Dermis microvascular lymphatic vessel endothelial cell (primary cell): Measurements from ENCODE around the gene FGGY. TPM values are rescaled to one million over a fixed set of nuclear protein-coding genes. Genes with fewer than 3 reads are reported as not detected.
"Not testable (repeated sequence)": the region's sequence is repeated elsewhere in the genome, so short reads cannot be mapped to it uniquely, and the experiment has no call there.

Experiments
- DNase-seq, 2 donors: peaks; one replicate each; pipeline versions ENCODE4 v3.0.0 to v3.0.0-alpha.2; 2010; ENCODE audit warnings: low read depth in 2 of 2
- total RNA-seq: library from RNA; depleted of rRNA; stranded (reverse); fragments of >200 nt; gene quantifications from 2 replicates; pipeline ENCODE4 v1.2.1, GENCODE V29; 2014

The FGGY gene
- total RNA-seq, 1 donor from 2014 or later: 8.5 TPM

DNA sequence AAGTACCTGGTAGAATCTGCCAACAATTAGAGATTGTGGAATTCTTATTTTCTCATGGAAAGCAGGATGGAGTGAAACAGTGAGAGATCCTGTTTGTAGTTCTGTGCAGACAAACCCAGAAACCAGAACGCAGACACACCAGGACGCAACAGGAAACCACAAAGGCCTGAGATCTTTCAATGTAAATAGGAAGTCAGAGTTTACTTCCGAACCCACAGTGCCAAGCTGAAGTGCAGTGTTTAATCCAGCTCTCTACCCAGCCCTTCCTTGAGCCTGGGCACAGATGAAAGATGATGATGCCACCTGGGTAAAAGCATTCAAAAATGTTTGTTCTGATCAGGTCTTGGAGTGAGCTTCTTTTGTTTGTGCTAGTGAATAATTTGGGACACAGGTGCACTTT lies 273.6 kb downstream of the FGGY start:
- DNase-seq: peak; percentile 6 to 86

- DNase-seq: no peak
Observed at GRCh38 chr1:59574085-59574484, 277.2 kb downstream of the FGGY start.

- DNase-seq: no peak
Observed at GRCh38 chr1:59577774-59578173, 280.9 kb downstream of the FGGY start.

DNA sequence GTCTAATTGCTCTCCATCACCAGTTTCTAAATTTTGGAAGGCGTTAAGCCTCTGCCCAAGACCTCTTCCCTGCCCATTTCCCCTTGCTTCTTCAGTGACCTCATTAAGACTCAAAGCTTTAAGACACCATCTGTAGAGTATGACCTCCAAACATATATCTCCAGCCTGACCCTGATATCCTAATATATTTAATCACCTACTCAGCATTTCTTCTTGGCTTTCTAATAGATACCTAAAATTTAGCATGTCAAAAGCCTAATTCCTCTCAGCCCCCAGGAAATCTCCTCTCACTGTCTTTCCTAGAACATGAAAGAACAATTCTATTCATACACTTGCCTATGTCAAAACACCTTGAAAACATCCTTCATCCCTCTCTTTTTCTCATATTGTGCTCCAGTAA lies 282.3 kb downstream of the FGGY start:
- no peak for DNase-seq

DNA sequence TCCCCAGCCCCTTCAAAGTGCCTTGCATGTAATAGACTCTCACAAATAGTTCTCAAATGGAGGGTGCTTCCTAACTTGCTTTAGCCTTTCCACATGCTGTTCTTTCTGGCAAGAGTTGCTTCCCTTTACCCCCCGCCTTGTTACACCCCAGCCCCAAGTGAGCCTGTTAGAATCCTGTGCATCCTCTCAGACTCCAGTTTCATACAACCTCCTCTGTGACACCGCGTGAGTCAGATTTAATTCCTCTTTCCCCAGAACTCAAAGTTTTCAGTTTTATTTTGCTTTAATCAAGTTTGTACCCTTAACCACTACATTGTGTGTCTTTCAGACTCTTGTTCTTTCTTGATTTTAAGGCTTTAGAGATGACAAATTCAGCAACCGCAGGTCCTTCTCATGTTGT lies 283.4 kb downstream of the FGGY start:
- DNase-seq: no peak

DNA sequence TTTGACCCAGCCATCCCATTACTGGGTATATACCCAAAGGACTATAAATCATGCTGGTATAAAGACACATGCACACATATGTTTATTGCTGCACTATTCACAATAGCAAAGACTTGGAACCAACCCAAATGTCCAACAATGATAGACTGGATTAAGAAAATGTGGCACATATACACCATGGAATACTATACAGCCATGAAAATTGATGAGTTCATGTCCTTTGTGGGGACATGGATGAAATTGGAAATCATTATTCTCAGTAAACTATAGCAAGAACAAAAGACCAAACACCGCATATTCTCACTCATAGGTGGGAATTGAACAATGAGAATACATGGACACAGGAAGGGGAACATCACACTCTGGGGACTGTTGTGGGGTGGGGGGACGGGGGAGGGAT lies 295.5 kb downstream of the FGGY start:
- not testable (repeated sequence) for DNase-seq

- DNase-seq: no peak
Observed at GRCh38 chr1:59592924-59593323, 296.0 kb downstream of the FGGY start.

- no peak for DNase-seq
Observed at GRCh38 chr1:59593798-59594790, 297.2 kb downstream of the FGGY start.

DNA sequence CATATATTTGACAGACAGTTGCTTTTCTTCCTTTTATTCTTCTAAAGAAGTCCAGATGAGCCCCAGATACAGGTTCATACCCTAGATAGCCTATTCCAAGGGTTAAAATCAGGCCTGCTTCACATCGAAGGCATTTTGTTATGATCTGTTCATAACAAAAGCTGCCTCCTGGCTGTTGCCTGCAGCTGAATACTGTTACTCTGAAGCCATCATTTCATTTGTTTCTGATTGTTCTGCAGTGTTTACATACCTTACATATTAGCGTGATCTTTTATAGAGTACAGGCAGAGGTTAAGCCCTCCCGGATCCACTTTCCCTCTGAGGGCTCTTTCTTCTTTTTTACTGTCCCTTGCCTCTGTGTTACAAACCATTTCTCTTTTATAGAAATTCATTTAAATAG lies 298.9 kb downstream of the FGGY start:
- peak in 1 of 2 donors; percentile 82 for DNase-seq

GRCh38 chr1:59596432-59596831 lies 299.5 kb downstream of the FGGY start:
- DNase-seq: peak; percentile 55 to 99

DNA sequence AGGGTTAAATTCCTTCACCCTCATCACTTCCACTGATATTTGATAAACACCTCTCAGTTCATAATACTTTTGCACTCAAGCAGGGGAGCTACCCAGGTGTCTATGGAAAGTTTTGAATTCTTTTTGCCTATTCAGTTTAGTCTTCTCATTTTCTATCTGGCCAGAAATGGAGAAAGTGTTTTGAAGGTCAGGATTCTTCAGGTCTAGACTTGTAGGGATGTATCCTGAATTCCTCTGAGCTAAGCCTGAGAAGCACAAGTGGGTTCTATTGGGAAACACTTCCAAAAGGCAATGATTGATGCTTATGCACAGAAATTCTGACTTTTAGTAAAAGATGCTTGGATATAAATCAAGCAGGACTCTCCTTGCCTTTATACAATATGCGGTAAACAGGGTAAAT lies 300.1 kb downstream of the FGGY start:
- DNase-seq: no peak

DNA sequence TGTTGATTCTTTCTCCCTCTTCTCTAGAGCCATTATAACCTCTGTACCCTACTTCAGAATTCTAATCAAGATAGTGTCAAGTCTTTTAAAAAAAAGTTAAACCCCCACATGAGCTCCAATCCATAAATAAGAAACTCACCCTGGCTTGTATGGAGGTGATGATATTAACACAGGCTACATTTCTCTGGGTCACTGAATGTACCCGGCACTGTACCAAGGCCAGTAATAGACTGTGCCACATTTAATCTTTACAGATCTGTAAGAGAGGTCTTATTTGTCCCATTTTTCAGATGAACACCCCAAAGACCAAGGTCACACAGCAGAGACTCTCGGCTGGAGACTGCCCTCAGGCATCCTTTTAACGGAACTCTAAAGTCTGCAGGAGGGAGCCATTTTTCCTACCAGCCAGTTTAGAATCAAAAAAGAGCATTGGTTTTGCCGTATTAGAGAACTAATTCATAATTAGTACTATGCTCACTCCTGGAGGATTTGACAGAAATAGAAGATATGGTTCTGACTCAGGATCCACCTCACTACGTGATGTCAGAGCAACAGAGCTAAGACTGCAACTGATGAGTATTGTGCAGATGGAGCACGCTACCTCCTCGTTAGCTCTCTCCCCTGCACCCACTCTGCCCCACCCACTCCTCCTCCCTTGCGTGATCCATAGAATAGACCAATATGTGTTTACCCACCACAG lies 300.7 kb downstream of the FGGY start:
- DNase-seq: no peak

DNA sequence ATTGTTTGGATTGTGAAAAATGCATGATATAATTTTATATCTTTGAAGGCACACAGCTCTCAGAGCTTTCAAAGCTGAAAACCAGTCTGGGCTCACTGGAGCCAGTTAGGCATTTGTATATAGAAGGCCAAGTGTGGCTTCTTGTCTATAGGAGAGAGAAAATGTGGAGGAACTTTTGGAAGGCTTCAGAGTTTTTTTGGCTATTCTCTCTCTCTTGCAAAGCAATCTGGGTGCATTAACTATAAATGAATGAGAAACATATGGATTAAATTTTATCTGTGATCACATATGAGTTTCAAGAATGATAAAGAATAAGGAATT lies 301.2 kb downstream of the FGGY start:
- DNase-seq: no peak

DNA sequence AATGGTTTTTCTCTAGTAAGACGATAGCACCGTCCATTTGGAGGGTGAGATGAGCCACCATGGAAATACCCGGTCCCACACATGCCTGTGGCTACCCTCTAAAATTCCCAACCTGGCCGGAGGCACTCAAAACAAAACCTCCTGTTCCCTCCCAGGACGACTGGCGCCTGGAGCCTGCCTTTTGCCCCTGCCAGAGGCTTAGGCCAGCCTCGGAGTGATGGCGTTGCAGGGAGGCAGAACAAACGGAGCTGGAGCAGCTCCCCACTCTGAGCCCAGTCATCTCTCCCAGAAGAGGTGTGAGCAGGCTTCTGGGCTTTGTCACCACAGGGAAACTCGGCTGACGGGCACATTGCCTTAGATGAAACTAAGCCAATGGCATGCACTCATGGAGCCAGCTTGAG lies 304.1 kb downstream of the FGGY start:
- no peak for DNase-seq

DNA sequence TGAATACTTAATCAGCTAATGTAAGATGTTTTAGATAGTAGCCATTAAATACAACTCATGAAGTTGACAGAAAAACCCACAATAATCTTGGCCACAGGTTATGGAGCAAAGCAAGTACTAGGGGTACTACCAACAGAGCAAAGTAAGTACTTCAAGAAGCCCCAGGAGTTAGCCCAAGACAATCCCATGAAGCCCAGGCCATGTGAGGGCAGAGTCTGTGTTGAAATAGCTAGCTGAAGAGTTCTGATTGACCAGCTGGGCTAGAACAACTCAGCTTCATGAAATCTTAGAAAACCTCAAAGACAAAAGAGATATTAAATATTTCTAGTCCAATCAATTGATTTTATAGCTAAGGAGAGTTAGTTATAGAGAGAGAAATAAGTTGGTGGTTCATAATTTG lies 304.9 kb downstream of the FGGY start:
- no peak for DNase-seq

DNA sequence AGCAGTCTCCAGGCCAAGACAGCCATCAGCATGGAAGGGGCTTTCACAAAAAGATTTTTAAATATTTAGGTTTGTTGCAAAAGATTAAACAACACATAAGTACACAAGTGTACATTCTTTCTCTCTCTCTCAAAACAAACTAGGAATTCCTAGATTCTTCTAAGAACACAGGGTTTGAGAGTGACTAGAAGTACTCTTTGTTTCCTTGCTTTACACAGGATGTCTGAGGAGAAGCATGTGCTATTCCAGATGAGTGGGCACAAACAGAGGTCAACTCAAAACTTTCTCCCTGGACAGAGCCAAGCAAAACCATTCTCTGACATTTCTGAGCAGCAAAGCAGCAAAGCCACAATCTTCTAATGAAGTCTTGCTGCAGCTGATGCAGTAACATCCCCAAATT lies 307.3 kb downstream of the FGGY start:
- peak in 1 of 2 donors; percentile 3 for DNase-seq

DNA sequence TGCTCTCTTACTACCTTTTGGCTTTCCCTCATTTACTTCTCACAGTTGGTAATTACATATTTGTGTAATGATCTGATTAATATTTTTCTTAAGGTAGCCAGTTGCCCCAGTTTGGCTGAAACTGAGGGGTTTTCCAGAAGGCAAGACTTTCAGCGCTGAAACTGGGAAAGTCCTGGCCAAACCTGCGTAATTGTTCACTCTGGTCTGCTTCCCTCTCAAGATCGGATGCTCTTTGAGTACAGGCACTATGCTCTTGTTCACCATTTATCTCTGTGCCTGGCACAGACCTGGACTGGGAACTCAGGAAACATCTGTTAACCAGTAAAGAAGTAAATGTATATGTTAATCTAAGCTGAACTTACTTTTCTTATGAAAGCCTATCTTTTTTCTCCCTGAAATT lies 308.3 kb downstream of the FGGY start:
- peak in 1 of 2 donors; percentile 40 for DNase-seq

DNA sequence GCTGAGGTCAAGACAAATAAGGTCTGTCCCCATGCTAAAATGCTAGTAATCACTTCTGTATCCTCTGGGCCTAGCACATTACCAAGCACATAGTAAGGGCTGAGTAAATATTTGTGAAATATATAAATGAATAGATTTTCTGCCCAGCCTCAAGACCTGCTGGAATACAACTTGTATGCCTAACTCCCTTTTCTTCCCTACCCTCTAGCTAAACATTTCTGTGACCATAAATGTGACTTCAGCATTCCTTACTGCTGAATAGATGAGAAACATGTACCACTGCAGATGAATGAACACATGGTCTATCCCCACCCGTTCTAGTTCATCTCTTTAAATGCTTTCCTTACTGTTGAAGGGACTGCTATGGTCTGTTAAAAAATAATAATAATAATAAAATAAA lies 308.9 kb downstream of the FGGY start:
- no peak for DNase-seq

GRCh38 chr1:59609245-59609644 lies 312.4 kb downstream of the FGGY start:
- DNase-seq: no peak

GRCh38 chr1:59610499-59610898 lies 313.6 kb downstream of the FGGY start:
- DNase-seq: not testable (repeated sequence)

- DNase-seq: no peak
Observed at GRCh38 chr1:59617434-59617833, 320.5 kb downstream of the FGGY start.

DNA sequence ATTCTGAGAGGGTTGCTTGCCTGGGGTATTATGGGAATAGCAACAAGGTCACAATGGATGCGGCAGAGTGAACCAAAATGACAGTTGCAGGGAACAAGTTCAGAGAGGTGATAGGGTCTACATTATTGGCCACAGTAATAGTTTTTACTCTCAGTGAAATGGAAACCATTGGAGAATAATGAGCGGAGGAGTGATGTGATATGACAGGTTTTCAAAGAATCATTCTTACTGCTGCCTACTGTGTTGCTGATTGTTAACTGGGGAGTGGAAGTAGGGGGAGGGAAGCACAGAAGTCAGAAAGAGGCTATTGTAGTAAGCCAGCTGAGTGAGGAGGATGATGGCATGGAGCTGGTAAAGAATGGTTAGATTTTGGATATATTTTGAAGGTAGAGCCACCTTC lies 322.7 kb downstream of the FGGY start:
- DNase-seq: no peak

- DNase-seq: no peak
Observed at GRCh38 chr1:59625384-59625783, 328.5 kb downstream of the FGGY start.
